Measurements from ENCODE around the gene CCR9.

DNA sequence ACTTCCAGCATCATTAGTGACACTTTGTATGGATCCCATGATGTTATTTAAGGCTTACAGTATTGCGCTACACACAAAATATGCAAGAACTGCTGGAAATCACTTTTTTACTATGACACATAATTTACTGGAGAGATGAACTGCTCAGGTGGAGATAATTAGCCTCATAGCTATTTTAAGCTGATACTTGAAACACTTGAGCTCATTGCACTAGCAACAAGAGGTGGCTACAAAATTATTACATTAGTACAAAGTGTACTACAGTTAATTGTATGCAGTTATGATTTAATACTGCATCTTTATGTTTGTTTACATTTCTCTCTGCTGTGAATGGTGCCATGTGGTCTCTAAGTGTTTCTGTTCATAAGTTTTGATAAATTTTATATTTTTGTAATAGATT is 38.0 kb upstream of the CCR9 start:
- TF ChIP-seq POLR2AphosphoS5 (IDR thresholded peaks at IDR 0.05; ENCODE audit: borderline replicate concordance, low read depth, low read length) (no peak), FOXP2 (optimal IDR thresholded peaks at IDR 0.05; ENCODE audit: control extremely low read depth, extremely low read length, insufficient read depth) (no peak)
